Pons (tissue), 1 donor: Measurements from ENCODE around the gene FAM47B.
A peak's percentile ranks its signal among the peaks of the same experiment; 100 is the strongest.

Experiments used
- DNase-seq: peaks from one replicate; pipeline ENCODE4 v3.0.0-alpha.2; 2016; ENCODE audit warnings: low spot score

The FAM47B gene

DNA sequence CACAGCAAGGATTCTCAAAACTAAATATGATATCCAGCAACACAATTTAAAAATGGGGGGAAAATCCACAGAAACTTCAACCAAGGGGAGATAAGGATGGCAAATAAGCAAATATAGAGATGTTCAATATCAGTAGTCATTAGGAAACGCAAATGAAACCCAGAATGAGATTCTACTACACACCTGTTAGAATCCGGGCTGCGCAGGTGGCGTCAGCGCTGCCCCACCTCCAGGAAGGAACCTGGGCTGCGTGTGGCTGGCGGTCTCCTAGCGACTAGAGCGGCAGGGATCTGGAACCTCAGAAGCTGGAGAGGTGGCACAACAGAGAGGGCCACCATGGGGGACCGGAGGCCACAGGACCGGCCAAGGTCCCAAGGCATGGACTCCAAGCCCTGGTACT, at the start of gene FAM47B:
Gene FAM47B, plus strand, starts transcription at position 301 of the 400 bp plus-strand sequence. Its CDS starts 36 bp downstream, at position 337.
- no peak for DNase-seq

DNA sequence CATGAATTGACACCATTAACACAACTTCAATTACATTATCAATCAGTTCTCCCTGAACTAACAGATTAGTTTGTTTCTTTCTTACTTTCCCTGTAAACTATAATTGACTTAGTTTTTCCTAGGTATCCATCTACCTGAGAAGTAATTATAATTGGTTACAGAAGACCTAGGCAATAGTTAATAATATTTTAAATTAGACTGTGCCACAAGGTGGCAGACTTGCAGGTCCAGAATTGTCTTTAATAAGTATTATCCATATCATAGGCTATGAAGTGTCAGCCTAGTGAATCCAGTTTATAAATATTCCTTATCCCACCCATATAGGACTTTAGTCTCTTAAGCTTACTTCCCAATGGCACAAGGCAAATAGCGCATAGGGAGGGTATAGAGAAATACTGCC, 48.9 kb upstream of the FAM47B start:
- peak; percentile 2 for DNase-seq

DNA sequence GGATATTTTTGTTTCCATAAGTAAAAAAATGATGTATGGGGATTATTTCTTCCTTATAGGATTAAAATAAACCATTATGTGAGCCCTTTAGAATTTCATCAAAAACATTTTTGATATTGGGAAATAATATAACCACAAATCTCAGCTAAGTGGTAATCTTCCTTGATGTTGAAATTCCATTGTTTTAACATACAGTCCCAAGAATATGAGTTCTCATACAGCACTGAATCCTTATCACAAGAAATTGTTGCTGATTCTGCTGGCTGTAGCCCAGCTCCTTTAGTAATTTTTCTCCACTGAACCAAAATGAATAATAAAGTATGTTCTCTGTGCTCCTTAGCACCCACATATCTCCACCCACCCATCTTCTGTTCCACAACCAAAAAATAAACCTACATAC, 41.9 kb upstream of the FAM47B start:
- DNase-seq = no peak

DNA sequence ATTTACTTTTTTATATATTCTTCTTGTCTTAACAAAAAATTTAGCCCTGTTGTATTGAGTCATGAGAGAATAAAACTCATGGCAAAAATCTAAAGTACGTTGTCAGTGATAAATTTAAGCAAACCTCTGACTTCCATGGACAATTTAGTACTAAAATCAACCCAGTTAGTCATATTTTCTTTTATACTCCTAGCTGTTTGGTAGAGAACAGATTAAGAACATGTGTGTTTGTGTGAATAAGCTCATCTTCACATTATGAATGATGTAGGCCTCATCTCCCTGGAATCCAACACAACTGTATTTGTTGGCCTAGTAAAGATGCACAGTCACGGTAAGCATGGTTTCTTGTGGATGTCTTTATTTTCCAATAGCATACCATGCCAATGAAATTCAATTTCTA, 40.8 kb upstream of the FAM47B start:
- DNase-seq = no peak

DNA sequence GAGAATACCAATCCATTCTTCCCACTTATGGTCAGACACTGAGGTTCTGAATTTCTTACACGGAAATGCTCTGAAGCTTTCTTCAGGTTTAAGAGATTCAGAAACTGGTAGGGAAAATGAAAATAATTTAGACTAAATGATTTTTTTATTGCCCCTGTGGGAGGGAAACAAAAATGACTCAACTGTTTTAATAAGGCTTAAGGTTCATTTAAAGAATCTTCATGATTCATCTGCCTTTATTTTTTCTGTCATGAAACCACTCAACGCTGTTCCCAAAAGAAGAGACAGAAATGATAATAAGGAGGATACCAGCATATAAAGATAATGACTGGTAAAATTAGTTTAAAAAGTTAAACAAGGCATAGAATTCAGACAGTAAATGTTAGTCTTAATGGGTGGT, 39.3 kb upstream of the FAM47B start:
- DNase-seq = no peak

DNA sequence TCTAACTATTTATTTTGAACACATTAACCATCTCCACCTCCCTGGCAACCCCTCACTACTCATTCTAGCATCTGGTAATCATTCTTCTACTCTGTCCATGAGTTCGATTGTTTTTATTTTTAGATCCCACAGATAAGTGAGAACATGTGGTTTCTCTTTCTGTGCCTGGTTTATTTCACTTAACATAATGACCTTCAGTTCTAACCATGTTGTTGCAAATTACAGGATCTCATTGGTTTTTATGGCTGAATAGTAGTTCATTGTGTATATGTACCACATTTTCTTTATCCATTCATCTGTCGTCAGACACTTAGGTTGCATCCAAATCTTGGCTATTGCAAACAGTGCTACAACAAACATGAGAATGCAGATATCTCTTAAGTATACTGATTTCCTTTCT, 33.4 kb upstream of the FAM47B start:
- no peak for DNase-seq

DNA sequence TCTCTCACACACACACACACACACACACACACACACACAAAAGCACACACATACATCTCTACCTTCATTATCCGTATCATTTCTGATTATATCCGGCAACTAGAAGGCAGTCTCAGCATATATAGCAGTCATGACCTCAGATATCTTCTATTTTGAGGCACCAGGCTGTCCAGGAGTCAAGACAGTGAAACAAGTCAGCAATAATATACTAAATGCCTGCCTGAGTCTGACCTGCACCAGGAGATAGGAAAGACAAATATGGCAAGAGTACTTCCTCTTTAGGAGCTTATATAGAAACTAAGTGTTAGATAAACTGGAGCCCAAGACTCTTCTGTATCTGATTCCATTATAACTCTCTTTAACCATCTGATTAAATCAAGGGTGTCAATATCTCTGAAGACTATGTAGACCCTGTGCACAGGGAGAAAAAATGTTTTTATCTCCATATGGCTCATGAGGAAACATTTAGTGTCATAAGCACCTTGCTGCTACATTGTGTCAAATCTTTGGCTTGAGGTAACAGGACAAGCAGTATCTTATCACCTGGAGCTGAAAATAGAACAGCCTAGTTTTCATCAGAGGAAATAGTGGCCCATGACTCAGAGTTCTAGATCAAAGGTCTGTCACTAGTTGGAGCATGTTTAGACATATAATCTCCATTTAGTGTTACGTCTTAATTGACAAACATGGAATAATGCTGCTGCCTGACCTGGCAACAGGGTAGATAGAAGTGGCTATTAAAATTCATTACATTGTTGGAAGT, 27.0 kb upstream of the FAM47B start:
- no peak for DNase-seq

DNA sequence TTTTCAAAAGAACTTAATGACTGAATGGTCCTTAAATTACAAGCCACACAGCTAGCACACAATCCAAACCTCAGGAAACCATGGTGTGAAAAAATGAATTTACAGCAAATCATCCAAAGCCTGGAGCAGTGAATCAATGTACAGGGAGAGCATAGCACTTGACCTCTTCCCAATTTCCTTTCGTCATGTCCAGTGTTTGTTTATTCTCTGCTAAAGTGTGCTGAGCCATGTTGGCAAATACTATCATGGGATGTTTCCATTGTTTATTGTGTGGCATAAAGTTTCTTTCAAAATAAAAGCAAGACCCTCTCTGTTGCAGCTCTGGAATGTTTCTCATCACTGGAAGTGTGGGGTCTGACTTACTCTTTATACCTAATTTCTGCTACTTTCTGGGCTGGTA, 25.4 kb upstream of the FAM47B start:
- no peak for DNase-seq

DNA sequence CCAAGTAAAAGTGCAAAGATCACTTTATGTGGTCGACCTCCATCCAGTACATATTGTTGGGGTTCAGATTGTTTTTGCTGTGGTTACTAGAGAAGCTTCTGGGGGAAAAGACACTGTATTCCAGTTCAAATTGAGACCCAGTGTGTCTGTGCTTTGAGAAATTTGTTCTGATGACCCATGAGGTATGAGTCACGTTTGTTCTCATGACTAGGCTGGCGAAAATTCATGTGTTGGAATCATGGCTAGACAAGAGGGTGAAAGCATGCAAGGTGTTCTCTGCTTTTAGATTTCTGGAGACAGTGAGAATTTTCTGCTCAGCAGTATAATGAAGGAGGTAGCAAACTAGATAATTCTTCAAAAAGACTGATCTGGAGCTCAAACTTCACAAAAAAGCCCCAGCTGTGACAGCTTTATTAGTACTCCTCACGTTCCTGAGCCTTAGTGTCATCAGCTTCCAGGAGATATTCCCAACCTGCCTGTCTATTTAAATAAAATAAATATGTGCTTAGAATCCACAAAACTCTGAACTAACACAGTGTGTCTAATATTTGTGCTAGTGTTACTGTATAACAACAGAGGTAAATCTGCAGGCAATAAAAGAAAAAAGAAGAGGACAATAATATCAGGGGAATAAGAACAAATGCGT, 24.4 kb upstream of the FAM47B start:
- DNase-seq = no peak

DNA sequence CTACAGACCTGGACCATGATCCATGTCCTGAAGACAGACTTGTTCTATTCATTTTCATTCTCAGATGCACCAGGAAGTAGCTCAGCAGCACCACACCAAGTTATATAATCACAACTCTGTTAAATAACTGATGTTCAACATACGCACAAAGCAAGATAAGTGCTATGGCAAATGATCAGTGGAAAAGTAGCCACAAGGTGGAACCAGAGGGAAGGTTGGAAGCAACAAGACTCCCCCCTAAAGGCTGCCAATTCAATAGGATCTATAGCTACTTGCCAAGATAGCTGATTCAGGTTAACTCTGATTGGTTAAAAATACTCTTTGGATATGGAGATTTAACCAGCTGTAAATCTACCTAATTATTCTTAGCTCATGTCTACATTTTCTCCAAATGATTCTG, 23.7 kb upstream of the FAM47B start:
- DNase-seq = no peak

DNA sequence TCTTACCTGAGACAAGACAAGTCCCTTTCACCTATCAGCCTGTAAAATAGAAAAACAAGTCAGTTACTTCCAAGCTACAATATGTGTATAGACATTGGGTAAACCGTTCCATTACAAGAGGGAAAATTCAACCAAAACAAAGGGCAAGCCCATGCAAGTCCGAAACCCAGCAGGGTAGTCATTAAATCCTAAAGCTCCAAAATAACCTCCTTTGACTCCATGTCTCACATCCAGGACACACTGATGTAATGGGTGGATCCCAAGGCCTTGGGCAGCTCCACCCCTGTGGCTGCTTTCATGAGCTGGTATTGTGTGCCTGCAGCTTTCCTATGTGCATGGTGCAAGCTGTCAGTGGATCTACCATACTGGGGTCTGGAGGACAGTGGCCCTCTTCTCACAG, 14.7 kb upstream of the FAM47B start:
- no peak for DNase-seq

DNA sequence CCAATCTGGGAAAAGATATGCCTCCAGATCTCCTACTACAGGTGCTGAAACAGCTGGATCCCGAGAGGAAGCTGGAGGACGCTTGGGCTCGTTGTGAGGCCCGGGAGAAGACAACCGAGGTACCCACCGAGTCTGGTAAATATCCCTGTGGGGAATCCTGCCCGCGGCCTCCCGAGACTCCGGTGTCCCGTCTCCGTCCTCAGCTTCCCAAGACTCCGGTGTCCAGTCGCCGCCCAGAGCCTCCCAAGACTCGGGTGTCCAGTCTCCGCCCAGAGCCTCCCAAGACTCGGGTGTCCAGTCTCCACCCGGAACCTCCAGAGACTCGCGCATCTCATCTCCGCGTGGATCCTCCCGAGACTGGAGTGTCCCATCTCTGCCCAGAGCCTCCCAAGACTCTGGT, 639 bp downstream of the FAM47B start:
- no peak for DNase-seq

DNA sequence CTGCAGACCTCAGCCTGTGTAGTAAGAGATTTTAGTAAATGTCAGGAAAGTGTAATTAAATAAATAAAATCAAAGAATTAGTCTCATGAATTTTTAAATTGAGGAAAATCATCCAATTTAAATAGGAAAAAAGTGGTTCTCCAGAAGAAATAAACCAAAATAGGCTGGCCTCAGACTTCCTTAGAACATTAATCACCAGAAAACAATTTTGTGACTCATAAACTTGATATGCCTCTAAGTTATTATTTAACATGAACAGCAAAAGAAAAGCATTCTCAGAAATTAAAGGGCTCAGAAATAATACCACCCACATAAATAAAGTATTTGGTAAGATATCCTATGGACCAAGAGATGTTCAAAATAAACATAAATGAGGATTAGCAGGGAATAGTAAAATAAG, 14.3 kb downstream of the FAM47B start:
- DNase-seq = no peak

DNA sequence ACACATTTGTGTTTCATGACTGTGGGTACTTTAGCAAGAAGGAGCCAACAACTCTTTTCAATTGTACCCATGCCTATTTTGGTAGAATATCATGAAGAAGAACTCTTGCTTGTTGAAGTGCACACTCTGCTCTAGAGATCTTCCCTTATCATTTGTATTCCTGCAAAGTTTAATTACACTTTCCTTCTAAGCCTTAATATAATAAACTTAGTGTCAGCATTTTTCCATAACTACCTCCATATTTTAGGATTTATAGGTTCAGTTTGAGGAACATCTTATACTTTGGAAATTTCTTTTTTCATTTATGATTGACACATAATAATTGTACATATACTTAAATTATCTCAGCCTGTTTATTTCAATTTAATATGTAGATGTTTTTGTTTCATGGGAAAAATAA, 19.1 kb downstream of the FAM47B start:
- DNase-seq = no peak

DNA sequence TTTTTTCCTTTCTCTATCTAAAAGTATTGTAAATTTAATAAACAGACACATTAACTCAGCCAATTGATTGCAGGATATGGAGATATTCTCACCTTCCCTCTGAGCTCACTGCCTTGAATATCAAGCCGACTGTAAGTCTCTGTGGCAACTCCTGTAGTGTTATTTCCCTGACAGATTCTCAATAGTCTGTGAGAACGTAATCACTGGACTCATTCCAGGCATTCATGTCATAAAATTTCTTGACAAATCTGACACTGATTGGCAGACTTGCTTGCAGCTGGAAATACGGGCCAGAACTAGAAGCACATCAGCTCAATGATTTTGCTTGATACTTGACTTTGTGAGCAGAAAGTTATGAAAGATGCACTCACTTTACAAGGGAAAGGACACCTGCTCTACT, 29.6 kb downstream of the FAM47B start:
- DNase-seq = no peak

DNA sequence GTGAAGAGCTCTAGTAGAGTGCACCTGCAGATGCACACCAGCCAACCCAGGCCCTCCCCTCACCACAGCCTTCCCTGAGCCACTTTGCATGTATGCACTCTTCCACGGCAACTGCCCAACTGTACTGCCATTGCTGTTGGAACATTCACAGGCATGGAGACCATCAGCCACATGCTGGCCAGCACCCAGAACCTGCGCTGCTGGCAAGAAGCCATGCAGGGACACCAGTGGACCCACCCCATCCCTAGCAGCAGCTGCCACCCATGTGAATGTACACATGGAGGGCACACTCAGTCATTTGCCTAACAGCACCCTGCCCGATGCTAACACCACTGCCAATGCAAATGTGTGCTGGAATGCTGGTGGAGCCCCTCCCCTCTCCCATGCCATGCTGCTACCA, 35.6 kb downstream of the FAM47B start:
- DNase-seq = no peak

DNA sequence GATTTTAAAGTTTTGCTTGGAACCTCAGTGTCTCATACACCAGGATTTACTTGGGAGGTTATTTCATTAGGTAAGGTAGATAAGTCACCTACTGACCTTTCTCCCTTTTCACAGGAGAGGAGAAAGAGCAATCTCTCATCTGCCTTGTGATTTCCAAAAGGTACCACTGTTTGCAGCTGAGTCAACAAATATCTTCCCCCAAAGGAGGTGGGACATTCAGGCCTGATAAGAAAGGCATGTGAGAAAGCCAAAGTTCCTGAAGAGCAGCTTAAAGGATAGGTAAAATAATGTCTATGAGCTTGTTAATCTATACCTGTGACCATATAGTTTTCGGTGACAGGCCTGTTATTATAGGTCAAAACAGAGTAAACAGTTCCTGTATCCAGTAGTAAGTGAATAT, 45.0 kb downstream of the FAM47B start:
- DNase-seq = no peak
